Measurements from ENCODE around the gene FAM50B. TPM values are rescaled to one million over a fixed set of nuclear protein-coding genes. Genes with fewer than 3 reads are reported as not detected.

Gene FAM50B, protein sequence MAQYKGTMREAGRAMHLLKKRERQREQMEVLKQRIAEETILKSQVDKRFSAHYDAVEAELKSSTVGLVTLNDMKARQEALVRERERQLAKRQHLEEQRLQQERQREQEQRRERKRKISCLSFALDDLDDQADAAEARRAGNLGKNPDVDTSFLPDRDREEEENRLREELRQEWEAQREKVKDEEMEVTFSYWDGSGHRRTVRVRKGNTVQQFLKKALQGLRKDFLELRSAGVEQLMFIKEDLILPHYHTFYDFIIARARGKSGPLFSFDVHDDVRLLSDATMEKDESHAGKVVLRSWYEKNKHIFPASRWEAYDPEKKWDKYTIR
- not detected for polyA plus RNA-seq (2012; ENCODE audit: insufficient read depth, insufficient read length)

- peak; percentile 15 for DNase-seq (ENCODE audit: low read depth, low spot score)
- no peak within 1 kb of the TSS for H3K4me3 ChIP-seq (ENCODE audit: low read length)
These were observed at the start of gene FAM50B for GRCh38 chr6:3848925-3849605. Gene FAM50B (plus strand): TSS chr6:3849373. CDS start chr6:3849812, 439 bp downstream.

DNA sequence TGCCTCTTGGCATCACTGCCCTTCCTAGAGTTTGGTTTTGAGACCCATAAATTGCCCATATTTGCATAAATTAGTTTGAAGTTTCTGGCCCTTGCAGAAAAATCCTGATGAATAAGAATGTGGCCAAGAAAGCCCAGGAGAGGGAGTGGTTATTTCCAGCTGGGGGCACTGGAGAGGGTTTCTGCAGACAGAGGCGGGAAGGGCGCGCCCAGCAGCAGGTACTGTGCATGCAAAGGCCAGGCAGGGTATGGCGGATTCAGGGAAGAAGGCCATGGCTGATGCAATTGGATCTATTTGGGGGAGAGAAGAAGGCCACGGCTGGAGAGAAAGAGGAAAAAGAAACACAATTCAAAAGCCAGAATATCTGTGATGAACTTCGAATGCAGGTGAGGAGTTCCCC lies 49.5 kb upstream of the FAM50B start:
- no peak for DNase-seq (ENCODE audit: low read depth, low spot score)
- H3K4me3 ChIP-seq (ENCODE audit: low read length), result no peak overlapping the region

DNA sequence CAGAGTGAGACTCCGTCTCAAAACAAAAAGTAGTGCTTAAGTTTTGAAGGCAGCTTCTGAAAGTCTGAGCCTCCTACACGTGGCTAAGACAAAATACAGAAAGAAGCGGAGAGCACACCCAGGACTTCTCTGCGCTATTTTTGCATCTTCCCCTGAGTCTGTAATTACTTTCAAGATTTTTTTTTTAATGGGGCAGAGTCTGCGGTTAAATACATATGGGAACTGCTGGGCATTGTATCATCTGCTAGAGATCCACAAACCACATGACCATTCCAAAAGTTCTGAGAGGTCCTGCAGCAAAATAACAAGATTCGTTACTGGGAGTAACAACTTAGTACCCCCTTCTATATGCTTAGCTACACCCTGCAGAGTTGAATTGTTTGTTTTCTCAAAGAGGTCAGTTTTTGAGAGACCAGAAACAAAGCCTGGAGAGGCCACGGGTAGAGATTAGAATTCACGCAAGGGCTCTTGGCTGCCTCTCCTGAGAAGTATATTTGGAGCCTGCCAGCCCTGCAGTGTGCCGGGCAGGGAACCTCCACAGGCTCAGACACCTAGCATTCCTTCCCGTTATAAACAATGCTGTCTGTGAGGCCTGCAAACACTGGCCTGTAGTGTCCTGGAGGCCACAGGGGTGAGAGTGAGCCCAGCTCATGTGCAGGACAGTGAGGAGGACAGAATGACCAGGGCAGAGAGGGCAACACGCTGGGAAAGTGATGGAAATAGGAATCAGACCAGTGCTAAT lies 48.2 kb upstream of the FAM50B start:
- no peak for DNase-seq (ENCODE audit: low read depth, low spot score)
- no peak overlapping the region for H3K4me3 ChIP-seq (ENCODE audit: low read length)

DNA sequence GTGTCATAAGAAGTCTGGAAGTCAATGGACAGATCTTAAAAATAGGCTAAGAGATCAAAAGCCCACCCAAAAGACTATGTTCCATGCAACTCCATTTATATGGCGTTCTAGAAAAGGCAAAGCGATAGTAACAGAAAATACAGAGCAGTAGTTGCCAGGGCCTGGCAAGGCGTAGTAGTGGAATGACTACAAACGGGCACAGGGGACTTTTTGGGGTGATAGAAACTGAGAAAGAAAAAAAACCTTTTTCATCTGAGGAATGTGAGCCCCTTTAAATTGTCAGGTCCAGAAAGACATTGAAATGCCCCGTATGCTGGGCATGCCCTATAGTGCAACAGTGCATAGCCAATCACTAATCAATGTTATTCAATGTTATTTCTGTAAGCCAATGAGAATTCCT lies 47.2 kb upstream of the FAM50B start:
- no peak overlapping the region for H3K4me3 ChIP-seq (ENCODE audit: low read length)
- no peak for DNase-seq (ENCODE audit: low read depth, low spot score)

DNA sequence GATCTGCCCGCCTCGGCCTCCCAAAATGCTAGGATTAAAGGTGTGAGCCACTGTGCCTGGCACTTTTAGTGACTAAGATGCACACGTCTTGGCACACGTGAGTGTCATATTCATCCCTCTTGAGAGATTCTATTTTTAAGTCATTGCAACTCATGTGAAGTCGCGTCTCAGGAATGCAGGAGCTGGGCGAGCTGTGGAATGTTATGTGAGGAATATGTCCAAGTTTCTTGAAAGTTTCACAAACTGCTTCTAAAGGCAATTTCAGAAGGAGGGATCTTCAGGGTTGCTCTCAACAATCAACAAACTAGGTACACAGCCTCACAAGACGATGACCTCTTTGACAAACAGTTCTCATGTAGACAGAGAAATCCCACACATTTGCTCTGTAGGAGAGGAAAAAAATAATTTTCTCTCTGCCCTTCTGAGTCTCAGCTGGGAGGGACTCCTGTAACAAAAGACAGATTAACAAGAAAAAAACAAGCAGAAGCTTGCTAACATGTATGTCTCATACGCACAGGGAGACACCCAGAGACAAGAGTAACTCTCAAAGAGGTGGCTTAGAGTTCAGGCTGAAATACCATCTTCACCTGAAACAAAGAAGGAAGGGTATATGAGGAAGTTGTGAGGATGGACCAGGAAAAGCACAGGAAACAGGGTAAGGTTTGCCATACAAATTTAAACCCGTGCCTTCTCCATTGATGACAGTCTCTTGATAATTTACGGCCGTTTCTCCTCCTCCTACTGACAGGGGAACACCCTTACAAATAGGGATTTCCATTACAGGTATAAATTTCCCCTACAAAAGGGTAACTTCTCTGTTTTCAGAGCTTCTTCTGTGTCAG lies 45.3 kb upstream of the FAM50B start:
- no peak for DNase-seq (ENCODE audit: low read depth, low spot score)
- no peak overlapping the region for H3K4me3 ChIP-seq (ENCODE audit: low read length)

- no peak for DNase-seq (ENCODE audit: low read depth, low spot score)
- no peak overlapping the region for H3K4me3 ChIP-seq (ENCODE audit: low read length)
These were observed 44.2 kb upstream of the FAM50B start for GRCh38 chr6:3804964-3805363.

- H3K4me3 ChIP-seq (ENCODE audit: low read length), result no peak overlapping the region
- no peak for DNase-seq (ENCODE audit: low read depth, low spot score)
These were observed 43.6 kb upstream of the FAM50B start for GRCh38 chr6:3805448-3806123.

GRCh38 chr6:3806169-3806922 lies 42.8 kb upstream of the FAM50B start:
- no peak for DNase-seq (ENCODE audit: low read depth, low spot score)
- no peak overlapping the region for H3K4me3 ChIP-seq (ENCODE audit: low read length)

DNA sequence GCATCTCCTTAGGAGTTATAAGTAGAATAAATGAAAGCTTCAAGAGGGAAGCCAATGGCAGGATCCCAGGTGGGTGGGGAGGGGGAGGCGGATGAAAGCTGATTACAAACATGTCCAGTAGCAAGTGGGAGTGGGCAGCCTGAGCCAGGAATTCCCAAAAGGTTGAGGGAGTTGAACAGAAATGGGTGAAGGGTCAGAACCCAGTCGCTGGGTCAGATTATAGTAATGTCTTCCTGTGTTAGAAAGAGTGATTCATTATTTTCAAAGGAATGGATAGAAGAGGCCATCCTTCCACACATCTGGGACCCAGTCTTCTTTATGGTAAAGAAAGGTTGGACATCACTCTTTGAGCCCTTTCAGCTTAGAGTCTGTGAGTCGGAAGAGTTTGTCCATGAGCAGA lies 41.0 kb upstream of the FAM50B start:
- no peak overlapping the region for H3K4me3 ChIP-seq (ENCODE audit: low read length)
- no peak for DNase-seq (ENCODE audit: low read depth, low spot score)

GRCh38 chr6:3808759-3809514 lies 40.2 kb upstream of the FAM50B start:
- H3K4me3 ChIP-seq (ENCODE audit: low read length), result no peak overlapping the region
- DNase-seq (ENCODE audit: low read depth, low spot score), result no peak

- H3K4me3 ChIP-seq (ENCODE audit: low read length), result no peak overlapping the region
- no peak for DNase-seq (ENCODE audit: low read depth, low spot score)
These were observed 39.7 kb upstream of the FAM50B start for GRCh38 chr6:3809515-3809891.

GRCh38 chr6:3809982-3810381 lies 39.2 kb upstream of the FAM50B start:
- no peak overlapping the region for H3K4me3 ChIP-seq (ENCODE audit: low read length)
- no peak for DNase-seq (ENCODE audit: low read depth, low spot score)

GRCh38 chr6:3811191-3811590 lies 38.0 kb upstream of the FAM50B start:
- H3K4me3 ChIP-seq (ENCODE audit: low read length), result no peak overlapping the region
- no peak for DNase-seq (ENCODE audit: low read depth, low spot score)

DNA sequence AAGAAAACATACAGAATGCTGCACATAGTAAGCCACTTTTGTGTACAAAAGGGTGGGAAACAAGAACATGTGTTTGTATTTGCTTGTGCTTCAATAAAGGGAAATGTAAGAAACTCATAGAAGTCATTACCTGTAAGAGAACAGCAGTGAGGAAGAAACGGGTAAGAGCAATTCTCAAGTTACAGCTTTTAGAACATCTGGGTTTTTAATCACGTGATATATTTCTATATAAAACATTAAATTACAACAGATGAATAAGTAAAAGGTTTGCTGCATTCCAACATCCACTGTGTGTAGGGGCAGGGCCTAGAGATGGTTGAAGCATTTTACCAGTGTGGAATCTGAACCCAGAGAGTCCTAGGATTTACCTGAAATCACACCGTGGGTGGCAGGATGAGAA lies 36.6 kb upstream of the FAM50B start:
- DNase-seq (ENCODE audit: low read depth, low spot score), result no peak
- H3K4me3 ChIP-seq (ENCODE audit: low read length), result no peak overlapping the region

GRCh38 chr6:3813150-3813780 lies 35.9 kb upstream of the FAM50B start:
- H3K4me3 ChIP-seq (ENCODE audit: low read length), result no peak overlapping the region
- DNase-seq (ENCODE audit: low read depth, low spot score), result no peak

GRCh38 chr6:3813918-3814317 lies 35.3 kb upstream of the FAM50B start:
- H3K4me3 ChIP-seq (ENCODE audit: low read length), result no peak overlapping the region
- no peak for DNase-seq (ENCODE audit: low read depth, low spot score)

- no peak for DNase-seq (ENCODE audit: low read depth, low spot score)
- no peak overlapping the region for H3K4me3 ChIP-seq (ENCODE audit: low read length)
These were observed 34.6 kb upstream of the FAM50B start for GRCh38 chr6:3814539-3814938.
